Fibroblast of mammary gland (primary cell): ENCODE results near the gene HIVEP3.
A peak's percentile ranks its signal among the peaks of the same experiment; 100 is the strongest.

Experiments
- DNase-seq: peaks from one replicate; pipeline ENCODE4 v3.0.0-alpha.2; 2010; ENCODE audit warnings: low read depth
- H3K4me3 ChIP-seq: 2 replicates; pipeline ENCODE4 v1.5.1; 2011; ENCODE audit warnings: low read depth, mild to moderate bottlenecking, low read length, moderate library complexity; ENCODE audit not compliant: control insufficient read depth
- CTCF ChIP-seq: conservative IDR thresholded peaks from 2 replicates; pipeline ENCODE4 v1.5.1; 2011; ENCODE audit warnings: low read depth, low read length, inconsistent platforms; ENCODE audit not compliant: control insufficient read depth, insufficient read depth

HIVEP3 gene

GRCh38 chr1:41830726-41831125 lies 88.0 kb downstream of the HIVEP3 start:
- TF ChIP-seq CTCF: no peak
- DNase-seq: peak; percentile 59

GRCh38 chr1:41827991-41828570 lies 90.6 kb downstream of the HIVEP3 start:
- peak; percentile 66 for DNase-seq
- no peak overlapping the region for H3K4me3 ChIP-seq
- no peak for TF ChIP-seq CTCF

More at GRCh38 chr1:41830726-41831125, 88.0 kb downstream of the HIVEP3 start:
- H3K4me3 ChIP-seq: no peak overlapping the region

GRCh38 chr1:41823471-41823870 lies 95.3 kb downstream of the HIVEP3 start:
- TF ChIP-seq CTCF: no peak
- DNase-seq: no peak
- H3K4me3 ChIP-seq: no peak overlapping the region

- TF ChIP-seq CTCF: no peak
- no peak for DNase-seq
- no peak overlapping the region for H3K4me3 ChIP-seq
Measured at GRCh38 chr1:41822866-41823265, 95.9 kb downstream of the HIVEP3 start.

GRCh38 chr1:41819843-41820242 lies 98.9 kb downstream of the HIVEP3 start:
- no peak for TF ChIP-seq CTCF
- DNase-seq: no peak
- no peak overlapping the region for H3K4me3 ChIP-seq

GRCh38 chr1:41819069-41819468 lies 99.7 kb downstream of the HIVEP3 start:
- no peak for TF ChIP-seq CTCF
- no peak for DNase-seq
- no peak overlapping the region for H3K4me3 ChIP-seq

- no peak for DNase-seq
- TF ChIP-seq CTCF: no peak
- H3K4me3 ChIP-seq: no peak overlapping the region
Measured at GRCh38 chr1:41816061-41816460, 102.7 kb downstream of the HIVEP3 start.
